ENCODE measurements around the gene CHERP. TPM values are rescaled to one million over a fixed set of nuclear protein-coding genes. Genes with fewer than 3 reads are reported as not detected.

Gene CHERP
- total and polyA plus RNA-seq, 2 of the 8 experiments (the other 6 are each of a cell fraction or from before 2014, with no cell fraction given), result 13.9 to 73.7 TPM

DNA sequence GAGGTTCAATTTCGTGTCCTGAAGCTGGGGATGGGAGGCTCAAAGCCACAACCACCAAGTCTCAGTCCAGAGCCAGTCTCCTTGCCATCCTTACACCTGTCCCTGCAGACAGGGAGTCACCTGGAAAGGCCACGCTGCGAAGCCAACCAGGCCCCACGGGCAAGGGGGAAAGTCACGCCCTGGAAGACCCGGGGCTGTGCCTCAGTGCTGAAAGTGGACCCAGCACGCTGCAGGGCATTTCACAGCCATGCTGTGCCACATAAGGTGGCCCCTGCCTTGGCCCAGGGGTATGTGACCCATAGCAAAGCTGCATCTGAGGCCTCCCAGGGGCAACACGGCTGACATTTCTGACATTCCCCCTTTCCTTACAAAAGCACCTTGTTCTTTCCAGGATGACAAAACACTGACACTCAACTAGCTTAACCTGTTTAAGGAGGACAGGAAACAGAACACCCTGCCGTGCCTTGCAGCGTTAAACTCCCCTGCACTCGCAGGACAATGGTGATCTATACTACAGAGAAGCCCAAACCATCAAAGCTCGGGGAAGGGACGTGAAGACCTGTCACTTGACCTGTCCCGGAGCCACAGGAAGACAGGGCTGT is 14.8 kb downstream of the CHERP start:
- Histone ChIP-seq H4K5ac (ENCODE audit: insufficient read length, low read depth, low read length) (no peak overlapping the region), H3K23me2 (ENCODE audit: low read depth, low read length) (no peaks in the 10 kb centered on the region), H2AFZ (ENCODE audit: low read length) (no peak overlapping the region), H2BK15ac (ENCODE audit: low read length) (no peak overlapping the region), H3K9ac (replicated peaks in 1 of 4; ENCODE audit: extremely low read depth in 1 of 4, low read depth in 3 of 4, low read length in 3 of 4) (no peak overlapping the region), H3K79me2 (ENCODE audit: control insufficient read depth in 1 of 2, insufficient read depth in 2 of 2, low read length in 2 of 2) (no peaks in the 10 kb centered on the region), H3K4ac (replicated peaks; ENCODE audit: insufficient read length, low read depth, low read length) (no peak overlapping the region), H3K27me3 (replicated peaks in 1 of 4; ENCODE audit: control insufficient read depth in 3 of 4, extremely low read depth in 1 of 4, insufficient read depth in 3 of 4, low read length in 3 of 4) (no peaks in the 10 kb centered on the region), H4K91ac (replicated peaks; ENCODE audit: insufficient read length, low read length) (no peak overlapping the region), H3K4me2 (ENCODE audit: insufficient read depth in 1 of 2, low read depth in 2 of 2, low read length in 2 of 2) (no peak overlapping the region), H4K20me1 (replicated peaks in 1 of 2; ENCODE audit: control insufficient read depth in 1 of 2, insufficient read depth in 2 of 2, low read length in 2 of 2) (peaks cover 2 to 33% of the 10 kb centered on the region in 2 experiments), H3K14ac (ENCODE audit: insufficient read length) (no peak overlapping the region), H4K8ac (ENCODE audit: extremely low read depth, insufficient read depth, low read length) (peak overlapping the region; percentile 5; the same call in 1 of the 2 replicates), H3K36me3 (ENCODE audit: control insufficient read depth in 2 of 4, insufficient read depth in 4 of 4, low read length in 3 of 4) (peaks cover 47 to 90% (median 77%) of the 10 kb centered on the region in 4 experiments), H2BK20ac (ENCODE audit: low read length) (no peak overlapping the region), H2BK12ac (ENCODE audit: low read depth, low read length) (no peak overlapping the region), H3K18ac (ENCODE audit: extremely low read depth, low read length) (no peak overlapping the region), H3K23ac (ENCODE audit: insufficient read length) (no peak overlapping the region), H3K56ac (replicated peaks; ENCODE audit: insufficient read length, low read depth, low read length) (no peak overlapping the region), H2BK5ac (ENCODE audit: low read depth, low read length) (no peak overlapping the region), H3K4me3 (ENCODE audit: extremely low read depth in 1 of 4, insufficient read depth in 2 of 4, low read depth in 3 of 4, low read length in 4 of 4) (no peak overlapping the region), H3K27ac (ENCODE audit: low read depth, low read length) (no peak overlapping the region), H3K9me3 (ENCODE audit: insufficient read depth in 2 of 2, low read depth in 1 of 2, low read length in 1 of 2) (no peaks in the 10 kb centered on the region), H3K79me1 (ENCODE audit: low read depth, low read length) (no peaks in the 10 kb centered on the region), H3K4me1 (replicated peaks in 1 of 4; ENCODE audit: control insufficient read depth in 3 of 4, insufficient read depth in 4 of 4, low read length in 3 of 4) (no peaks in the 10 kb centered on the region), H2AK5ac (ENCODE audit: low read depth, low read length) (no peak overlapping the region), H2BK120ac (replicated peaks; ENCODE audit: low read depth, low read length) (no peak overlapping the region)
- DNase-seq (ENCODE audit: low read depth in 1 of 2, low spot score in 2 of 2) (no peak), FAIRE-seq (no peak)
- POLR2A ChIA-PET (ENCODE audit: partially characterized antibody), result interaction anchor here (0.6 to 2.3 kb wide), 9 partner anchors 9 to 162 kb away, joined by 3 to 9 read pairs (median 4); partner anchors contain the start of gene CHERP
- CTCF ChIA-PET (ENCODE audit: partially characterized antibody), result interaction anchor here (1.0 to 3.6 kb wide), 11 partner anchors 10 to 106 kb away, joined by 3 to 15 read pairs (median 3); no protein-coding TSS in a partner anchor
- WGBS, 2 experiments (ENCODE audit: extremely low coverage in 1 of 2, insufficient coverage in 1 of 2, insufficient read length in 1 of 2, insufficient replicate concordance in 2 of 2, low coverage in 1 of 2, low lambda C conversion rate in 2 of 2, missing lambda C conversion rate in 1 of 2), result 86% methylated on average over 14 of the region's 14 CpGs; no CpG with 5 or more reads in 1 of the 2 experiments
- TF ChIP-seq BCL11A (IDR thresholded peaks at IDR 0.05; ENCODE audit: low read depth in 2 of 2, low read length in 2 of 2) (no peak), RFX5 (IDR thresholded peaks at IDR 0.05; ENCODE audit: borderline replicate concordance, low read depth, low read length) (no peak), BRCA1 (IDR thresholded peaks at IDR 0.05; ENCODE audit: low read depth, low read length) (no peak), CTBP2 (IDR thresholded peaks at IDR 0.05; ENCODE audit: borderline replicate concordance, insufficient read depth, insufficient read length, low read length) (no peak), RNF2 (IDR thresholded peaks at IDR 0.05; ENCODE audit: borderline replicate concordance, low read depth, low read length, missing control alignments, poor library complexity, severe bottlenecking) (no peak), NRF1 (IDR thresholded peaks at IDR 0.05; ENCODE audit: low read depth, low read length) (no peak), KDM1A (IDR thresholded peaks at IDR 0.05; ENCODE audit: borderline replicate concordance, low read length) (no peak), HDAC2 (IDR thresholded peaks at IDR 0.05; ENCODE audit: borderline replicate concordance in 1 of 2, low read depth in 2 of 2, low read length in 2 of 2) (no peak), SAP30 (IDR thresholded peaks at IDR 0.05; ENCODE audit: insufficient read depth, insufficient replicate concordance, low read length) (no peak), EZH2 (IDR thresholded peaks at IDR 0.05; ENCODE audit: low read depth, low read length, severe bottlenecking) (no peak)

Measured in H1 (cell line).